NCI-H2171 treated with DMSO at 0.1 percent for 48 hours (cell line): Measurements from ENCODE around the gene VASH1.
A peak's percentile ranks its signal among the peaks of the same experiment; 100 is the strongest.

ENCODE experiments used
- DNase-seq: peaks from one replicate; lab custom pipeline; 2025; lab: John Stamatoyannopoulos, UW

VASH1 gene

DNA sequence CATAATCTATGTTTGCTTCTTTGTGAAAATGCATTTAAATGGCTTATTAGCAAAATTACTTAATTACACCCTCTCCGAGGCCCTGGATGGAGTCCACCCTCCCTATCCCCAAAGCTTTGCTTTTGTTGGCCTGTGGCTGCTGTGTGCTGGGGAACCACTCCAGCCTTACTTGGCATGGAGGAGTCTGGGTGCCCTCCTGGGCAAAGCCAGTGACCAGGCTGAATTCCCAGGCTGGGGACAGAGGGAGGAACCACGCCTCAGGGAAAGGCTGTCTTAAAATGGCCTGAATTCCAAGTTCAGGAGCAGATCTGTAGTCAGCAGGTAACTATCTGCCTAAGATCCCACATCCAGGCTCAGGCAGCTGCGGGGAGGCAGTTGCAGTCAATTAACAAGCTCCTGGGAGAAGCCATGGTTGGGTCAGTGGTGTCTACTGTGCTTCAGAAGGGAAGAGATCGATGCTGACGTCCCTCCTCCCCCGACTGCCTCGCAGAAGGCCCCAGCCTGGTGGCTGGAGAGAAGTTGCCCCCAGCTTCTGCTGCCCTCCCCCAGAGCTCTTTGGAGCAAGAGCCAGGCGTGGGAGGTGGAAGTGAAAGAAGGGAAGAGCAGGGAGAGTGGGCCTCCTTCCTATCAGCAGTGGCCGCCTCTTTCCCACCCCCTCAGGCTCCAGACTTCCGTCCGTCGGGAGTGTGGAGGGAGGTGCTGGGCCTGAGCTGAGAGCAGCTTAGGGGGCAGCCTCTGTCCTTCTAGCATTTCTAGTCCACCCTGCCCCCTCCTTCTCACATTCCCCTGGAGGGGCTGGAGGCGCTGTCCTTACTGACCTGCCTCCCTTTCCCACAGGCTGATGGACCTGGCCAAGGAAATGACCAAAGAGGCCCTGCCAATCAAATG, 11.3 kb downstream of the VASH1 start:
- DNase-seq, result no peak

DNA sequence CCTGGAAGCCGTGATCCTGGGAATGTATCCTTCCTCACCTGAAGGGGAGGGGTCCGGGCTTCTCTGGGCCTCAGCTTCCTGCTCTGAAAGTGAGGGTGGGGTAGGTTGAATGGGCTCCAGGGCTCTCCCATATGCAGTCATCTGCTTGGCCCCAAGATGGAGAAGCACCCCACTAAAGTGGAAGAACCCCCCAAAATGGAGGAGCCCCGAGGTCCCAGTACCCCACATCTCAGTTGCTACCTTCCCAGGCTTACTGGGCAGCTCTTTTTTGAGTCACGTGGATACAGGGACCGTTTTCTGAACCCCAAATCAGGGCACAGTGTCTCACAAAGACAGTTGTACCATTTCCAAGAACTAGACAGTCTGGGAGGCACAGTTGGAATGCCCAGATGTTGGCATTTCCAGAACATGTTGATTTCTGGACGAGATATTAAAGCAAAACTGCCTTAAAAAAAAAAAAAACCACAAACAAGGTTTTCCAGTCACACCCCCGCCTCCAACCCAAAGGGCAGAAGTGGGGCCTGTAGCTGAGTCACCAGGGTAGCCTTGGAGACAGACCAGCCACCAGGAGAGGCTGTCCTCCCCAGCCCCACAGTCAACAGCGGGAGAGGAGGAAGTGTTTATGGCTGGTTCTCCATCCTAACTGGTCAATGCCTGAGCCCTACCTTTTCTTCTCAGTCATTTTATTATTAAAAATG, 12.1 kb downstream of the VASH1 start:
- DNase-seq, result no peak

DNA sequence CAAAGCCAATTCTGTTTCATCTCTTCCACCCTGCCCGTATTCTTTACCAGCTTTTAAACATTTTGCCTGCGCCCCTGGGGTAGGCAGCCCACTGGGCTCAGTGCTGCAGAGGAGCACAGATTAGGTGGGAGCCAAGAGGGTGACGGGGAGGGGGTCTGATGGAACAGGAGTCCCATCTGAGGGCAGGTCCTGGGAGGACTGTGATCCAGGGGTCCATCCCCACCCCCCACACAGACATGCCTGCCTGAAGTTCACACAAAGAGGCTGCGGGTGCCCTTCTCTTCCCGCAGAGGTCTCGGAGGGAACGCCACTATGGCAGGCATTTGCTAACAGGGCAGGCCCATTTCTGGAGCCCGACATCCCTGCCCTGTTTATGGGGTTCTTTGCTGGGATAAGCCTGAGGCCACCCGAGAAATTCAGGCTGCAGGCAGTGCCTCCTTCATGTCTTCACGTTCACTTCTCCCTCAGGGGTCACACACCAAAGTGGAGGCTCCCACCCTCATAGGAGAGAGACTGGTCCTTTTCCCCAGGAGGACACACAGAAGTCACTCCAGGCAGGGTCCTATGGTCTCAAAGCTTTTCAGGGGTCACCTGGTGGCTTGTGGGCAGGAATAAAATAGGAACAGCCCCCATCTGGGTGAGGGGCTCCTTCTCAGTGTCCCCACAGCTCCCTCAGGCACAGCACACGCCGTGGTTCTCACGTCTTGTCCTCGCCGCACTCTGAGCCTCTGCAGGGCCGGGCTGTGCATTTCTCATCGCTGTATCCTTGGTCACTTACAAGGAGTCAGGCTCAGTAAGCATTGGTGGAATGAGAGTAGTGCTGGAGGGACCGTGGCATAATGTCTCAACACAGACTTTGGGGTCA, 12.9 kb downstream of the VASH1 start:
- DNase-seq, result no peak

DNA sequence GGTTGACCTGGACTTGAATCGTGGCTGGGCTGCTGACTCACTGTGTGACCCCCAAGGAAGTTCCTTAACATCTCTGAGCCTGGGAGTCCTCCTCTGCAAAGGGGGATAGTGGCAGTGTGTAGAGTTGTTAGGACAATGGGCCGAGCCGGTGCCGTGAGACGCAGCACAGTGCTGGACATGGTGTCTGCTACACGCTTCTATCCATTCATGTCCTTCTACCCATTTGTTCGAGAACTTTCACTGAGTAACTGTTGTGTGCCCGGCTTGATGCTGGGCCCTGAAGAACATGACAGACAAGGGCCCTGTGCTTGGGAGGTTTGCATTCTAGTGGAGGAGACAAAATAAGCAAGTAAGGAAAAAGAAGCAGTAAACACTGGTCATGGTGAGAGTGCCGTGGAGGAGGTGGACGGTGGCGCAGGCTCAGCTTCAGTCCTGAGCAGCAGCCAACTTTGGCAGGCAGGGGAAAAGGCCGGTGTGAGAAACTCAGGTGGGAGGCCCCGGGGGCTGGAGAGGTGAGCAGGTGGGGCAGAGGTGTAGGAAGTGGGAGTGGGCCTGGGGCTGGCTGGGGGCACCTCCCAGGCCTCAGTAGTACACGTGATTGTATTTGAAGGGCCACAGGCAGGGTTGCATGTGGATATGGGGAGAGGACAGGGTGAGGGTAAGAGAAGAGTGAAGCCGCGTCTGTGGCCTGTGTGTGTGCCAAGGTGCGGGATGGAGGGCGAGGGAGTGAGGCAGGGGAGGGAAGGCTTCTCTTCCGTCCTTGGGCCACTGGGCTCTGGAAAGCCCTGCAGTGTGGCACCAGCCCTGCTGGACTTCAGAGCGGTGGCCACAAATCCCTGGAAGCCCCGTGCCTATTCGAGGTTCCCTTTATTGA, 13.8 kb downstream of the VASH1 start:
- DNase-seq, result no peak

DNA sequence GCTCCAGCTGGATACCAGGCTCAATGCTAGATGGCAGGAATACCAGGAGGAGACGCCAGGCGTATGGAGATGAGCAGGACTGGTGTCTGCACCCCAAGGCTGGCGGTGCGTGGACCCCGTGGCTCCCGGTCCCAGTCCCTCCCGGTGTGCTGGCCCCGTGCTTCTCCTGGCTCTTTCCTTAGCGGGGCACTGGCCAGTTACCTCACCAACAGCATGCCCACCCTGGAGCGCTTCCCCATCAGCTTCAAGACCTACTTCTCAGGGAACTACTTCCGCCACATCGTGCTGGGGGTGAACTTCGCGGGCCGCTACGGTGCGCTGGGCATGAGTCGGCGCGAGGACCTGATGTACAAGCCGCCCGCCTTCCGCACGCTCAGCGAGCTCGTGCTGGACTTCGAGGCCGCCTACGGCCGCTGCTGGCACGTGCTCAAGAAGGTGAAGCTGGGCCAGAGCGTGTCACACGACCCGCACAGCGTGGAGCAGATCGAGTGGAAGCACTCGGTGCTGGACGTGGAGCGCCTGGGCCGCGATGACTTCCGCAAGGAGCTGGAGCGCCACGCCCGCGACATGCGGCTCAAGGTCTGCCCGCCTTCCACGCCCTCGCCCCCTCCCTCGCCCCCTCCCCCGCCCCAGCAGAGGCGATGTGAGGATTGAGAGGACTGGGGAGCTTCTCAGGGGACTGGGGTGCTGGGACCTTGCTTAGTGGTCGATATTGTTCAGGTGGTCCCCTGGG, 14.6 kb downstream of the VASH1 start:
- DNase-seq, result no peak

DNA sequence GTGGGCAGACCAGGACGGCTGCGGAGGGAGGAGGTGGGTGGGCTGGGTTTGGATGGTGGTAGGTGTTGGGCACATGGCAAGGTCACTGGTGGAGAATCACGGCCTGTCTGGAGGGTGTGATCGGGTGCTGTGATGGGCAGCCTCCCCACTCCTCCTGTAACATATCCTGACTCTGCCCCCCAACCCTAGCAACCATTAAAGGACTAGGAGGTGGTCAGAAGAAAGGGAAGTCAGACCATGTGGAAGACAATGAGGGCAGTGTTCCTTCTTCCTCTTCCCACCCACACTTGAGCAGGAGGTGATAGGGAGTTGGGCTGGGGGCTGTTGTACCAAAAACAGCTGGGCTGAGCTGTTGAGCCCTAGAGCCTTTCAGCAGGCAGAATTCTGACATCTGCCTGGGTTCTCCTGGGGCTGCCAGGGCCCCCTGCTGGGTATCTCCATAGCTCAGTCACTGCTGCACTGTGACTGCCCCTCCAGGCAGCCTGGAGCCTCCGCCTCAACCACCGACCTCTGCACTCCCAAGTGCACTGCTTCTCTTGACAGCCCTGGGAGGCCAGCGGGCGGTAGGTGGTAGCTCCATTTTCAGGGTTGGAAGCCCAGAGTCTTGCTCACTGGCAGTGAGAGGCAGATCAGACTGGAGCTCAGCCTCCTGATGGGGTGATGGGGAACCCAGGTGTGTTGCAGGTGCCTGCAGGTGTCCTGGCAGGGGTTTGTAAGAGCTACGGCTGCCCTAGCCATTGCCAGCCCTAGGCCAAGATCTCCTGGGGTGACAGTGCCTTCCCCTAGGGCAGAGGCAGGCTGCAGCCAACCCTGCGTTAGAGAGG, 15.4 kb downstream of the VASH1 start:
- peak; percentile 19 for DNase-seq

DNA sequence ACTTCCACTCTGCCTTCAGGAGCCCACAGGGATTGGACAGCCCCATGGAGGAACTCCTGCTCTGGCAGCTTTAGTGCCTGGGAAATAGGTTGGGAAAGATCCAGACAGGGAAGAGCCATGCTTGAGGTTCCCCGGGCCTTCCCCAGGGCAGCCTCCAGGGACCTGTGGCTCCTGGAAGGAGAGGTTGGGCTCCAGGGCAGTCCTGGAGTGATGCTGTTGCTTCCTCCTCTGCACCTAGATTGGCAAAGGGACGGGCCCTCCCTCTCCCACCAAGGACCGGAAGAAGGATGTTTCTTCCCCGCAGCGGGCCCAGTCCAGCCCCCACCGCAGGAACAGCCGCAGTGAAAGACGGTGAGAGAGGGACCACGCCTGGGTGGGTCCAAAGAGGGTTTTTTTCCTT, 16.5 kb downstream of the VASH1 start:
- no peak for DNase-seq

DNA sequence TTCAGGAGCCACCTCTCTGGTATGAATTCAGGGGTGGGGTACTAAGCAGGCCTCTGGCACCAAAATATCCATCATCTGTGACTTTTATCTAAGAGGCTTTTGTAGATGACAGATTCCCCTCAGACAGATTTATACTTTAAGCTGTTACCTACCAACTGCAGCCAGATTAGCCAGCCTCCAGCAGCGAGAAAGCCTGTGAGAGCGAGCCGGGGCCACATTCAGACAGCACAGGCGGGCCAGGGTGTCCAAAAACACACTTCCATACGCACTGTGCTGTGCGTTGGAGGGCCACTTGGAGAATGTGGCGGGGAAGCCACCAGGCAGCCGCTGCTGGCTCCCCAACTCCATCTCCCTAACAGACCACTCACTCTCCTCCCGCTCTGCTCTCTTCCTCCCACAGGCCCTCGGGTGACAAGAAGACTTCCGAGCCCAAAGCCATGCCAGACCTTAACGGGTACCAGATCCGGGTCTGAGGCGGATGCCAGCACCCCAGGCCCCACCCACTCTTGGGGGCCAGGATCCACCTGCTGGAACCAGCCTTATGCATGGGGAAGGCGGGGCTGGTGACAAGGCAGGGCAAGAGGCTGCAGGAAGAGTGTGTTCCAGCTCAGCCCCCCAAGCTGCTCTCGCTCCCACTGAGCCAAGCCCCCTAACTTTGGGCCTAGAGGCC, 17.4 kb downstream of the VASH1 start:
- no peak for DNase-seq

DNA sequence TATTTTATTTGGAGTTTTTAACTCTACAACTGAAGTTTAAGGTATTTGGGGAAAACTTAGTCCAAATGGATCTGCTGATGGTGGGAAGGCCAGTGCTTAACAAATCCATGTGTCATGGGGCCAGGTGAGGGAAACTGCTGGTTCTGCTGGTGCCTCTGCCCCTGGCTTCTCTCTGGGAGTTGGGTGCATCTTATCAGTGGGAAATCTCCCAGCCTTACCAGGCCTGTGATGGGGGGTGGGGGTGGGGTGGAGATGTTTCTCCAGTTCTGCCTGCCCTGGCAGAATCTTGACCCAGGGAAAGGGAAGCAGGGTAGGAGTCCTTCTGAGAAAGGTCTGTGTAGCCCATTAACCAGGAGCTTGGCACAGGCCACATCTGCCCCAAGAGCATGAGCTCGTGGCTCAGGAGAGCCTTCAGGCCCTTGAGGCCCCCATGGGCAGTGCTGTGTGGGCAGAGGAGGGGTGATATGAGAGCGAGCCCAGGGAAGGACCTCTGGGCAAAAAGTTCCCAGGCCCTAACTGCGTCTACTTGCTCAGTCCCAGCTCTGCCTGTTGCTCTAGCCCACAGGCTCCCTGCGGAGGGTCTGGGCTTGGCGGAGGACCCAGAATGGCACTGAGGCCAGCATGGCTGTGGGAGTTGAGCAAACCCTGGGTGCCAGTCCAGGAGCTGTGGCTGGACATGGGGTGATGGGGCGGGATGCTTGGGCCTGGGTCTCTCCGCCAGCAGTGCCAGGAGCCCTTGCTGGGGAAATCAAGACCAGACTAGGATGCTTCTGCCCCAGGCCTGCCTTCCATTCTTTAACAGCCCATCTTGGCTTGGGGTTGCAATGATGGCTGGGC, 18.2 kb downstream of the VASH1 start:
- DNase-seq, result no peak

DNA sequence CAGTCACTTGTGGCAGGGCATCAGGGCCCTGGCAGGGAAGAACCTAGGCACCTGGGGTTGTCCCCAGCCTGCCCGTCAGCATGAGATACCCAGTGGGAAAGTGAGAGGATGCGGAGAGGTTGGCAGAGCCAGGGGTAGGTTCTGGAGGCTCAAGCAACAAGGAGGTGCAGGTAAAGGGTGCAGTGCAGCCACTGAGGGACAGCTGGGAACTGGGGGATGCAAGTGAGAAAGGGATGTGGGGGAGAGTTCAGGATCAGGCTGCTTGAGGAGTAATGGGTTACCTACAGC, 18.7 kb downstream of the VASH1 start:
- no peak for DNase-seq

DNA sequence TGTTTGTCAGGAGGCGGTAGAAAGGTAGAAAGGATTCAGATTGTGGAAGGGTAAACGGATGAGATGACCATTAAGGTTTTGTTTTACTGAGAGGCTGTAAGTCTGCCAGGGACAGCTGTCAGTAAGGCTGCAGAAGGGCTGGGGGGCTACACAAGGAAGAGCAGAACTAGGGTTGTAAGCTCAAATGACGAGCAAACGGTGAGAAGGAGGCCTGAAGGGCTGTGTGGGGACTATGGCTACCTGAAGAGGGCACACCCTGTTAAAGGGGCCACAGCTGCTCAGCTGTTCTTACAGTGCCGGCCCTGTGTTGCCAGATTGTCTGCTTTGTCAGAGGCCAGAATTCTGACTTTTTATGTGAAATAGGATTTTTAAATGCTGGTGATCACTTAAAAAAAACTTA, 19.1 kb downstream of the VASH1 start:
- DNase-seq, result no peak

DNA sequence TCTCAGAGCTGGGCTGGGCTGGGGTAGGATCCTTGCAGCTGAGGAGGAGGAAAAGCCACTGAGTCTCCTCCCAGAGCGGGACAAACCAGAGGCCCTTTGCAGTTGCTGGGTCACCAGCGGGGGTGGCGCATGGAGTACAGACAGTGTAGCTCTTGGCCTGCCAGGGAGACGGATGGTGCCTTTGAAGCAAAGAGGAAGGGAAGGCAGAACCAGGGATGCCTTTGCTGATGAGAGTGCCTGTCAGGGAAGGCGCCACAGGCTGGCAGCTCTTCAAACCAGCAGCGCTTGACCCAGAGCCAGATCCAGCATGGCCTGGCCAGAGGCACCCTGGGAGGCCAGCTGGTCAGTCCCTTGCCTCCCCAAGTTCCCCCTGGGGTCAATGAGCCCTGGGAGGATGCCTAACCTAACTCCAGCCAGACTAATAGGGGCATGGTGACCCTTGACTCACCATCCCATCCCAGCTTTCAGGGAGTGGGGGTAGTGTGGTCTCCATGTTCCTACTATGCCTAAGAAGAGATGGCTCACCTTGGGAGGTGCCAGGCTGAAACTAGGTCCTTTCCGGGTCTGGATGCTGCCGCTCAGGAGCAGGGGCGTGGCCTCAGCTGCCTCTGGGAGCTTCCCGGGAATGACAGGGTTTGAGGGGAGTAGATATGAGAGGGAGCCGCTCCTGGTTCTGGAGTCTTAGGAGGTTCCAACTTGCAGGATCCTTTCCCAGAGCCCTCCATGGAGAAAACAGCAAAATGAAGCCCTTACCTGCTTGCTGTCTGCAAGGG, 19.8 kb downstream of the VASH1 start:
- DNase-seq, result no peak

DNA sequence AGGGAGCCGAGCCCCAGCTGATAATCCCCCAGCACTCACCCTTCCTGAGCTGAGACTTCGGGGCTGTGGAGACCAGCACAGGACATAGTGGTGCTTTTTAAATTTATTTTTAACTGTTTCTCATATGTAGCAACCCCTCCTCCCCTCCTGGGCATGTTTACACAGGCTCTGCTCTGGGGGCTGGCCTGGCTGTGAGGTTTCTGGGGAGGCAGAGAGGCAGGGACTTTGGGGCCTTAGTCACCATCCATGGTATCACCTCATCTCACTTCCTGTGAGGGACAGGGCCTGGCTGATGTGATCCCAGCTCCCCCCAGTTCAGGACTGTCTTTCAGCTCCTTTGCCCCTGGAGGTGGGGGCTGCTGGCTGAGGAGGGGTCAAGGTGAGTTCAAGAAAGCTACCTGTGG, 20.4 kb downstream of the VASH1 start:
- no peak for DNase-seq

DNA sequence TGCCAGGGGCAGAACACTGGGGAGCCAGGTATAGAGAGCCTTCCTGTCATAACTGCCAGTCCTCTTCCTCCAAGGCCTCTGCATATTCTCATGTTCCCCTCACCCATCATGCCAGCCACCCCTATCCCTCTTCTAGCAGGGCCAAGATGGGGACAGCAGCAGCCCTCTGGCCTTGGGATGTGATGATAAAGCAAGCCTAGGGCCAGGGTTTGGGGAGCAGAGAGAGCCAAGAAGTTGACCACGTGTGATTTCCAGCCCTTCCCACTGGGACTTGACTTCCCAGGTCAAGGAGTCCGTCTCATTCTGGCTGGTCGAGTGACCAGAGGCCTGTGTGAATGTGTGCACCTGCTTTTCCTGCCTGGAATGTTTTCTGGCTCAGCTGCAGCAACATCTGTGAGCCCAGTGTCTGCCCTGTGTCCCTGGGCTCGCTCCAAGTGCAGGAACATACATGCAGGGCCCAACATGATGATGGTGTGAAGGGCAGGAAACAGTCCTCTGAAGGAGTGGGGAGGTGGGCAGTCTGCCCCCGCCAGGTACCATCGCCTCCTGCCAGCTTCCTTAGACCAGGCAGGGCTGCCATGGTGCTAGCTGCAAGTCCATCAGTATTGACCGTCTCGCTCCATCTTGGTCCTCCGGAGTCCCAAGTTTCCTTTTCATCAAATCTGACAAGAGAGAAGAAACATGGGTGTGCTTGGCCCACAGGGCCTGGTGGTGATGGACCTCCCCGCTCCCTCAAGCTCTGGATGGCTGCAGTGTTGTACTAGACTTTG, 21.0 kb downstream of the VASH1 start:
- no peak for DNase-seq

DNA sequence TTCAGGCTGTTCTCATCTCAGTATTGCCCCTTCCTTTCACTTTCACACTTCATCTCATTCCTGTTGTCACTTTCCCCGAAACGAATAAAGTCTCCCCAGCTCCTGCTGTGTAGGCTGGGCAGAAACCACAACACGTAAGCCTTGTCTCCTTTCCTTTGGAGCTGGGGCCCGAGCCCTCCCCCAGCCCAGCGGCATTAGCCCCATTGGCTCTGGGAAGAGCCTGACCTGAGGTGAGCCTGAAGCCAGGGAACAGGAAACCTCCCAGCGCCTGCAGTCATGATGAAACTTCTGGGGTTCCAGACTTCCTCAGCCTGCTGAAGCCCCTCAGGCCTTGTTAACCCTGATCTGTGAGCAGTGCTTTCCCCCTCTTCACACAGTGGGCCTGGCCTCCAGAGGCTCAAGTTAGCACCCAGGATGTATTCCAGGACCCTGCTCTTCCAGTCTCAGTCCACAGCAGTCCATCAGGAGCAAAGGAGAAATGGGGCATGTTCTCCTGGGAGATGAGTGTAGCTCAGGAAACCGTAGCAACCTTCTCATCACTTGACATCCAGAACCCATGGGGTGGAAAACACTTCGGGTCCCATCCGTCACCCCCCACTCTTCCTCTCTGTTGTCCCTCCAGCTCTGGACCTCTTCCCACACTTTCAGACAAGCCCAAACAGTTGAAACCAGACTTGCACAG, 21.8 kb downstream of the VASH1 start:
- no peak for DNase-seq

DNA sequence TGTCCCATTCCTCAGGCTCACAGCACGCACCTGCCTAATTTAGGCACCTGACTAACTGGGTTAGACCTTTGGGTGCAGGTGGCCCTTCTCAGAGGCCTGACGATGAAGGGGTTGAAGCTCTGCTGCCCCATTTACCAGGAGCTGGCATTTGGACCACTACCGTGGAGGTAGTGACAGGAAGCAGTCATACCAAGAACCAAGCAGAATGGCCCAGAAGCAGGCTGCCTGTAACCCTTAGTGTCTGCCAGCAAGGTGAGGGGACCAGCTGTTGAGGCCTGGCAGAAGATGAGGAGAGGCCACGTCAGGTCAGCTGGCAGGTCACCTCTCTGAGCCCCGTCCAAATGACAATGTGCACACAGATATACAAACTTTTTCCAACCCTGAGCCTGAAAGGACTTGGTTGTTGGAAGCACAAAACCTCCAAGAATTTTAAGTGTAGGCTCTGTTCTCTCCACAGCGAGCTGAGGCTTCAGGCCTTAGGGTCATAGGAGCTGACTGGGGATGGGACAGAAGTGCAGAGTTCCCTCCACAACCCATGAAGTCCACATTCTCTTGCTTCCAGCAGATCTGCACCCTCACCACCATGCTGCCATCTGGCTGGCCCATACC, 23.1 kb downstream of the VASH1 start:
- no peak for DNase-seq
